Gastroesophageal sphincter (tissue), 4 donors: Measurements from ENCODE around the gene CLEC19A. TPM values are rescaled to one million over a fixed set of nuclear protein-coding genes. Genes with fewer than 3 reads are reported as not detected.
A peak's percentile ranks its signal among the peaks of the same experiment; 100 is the strongest.

Experiments
- ATAC-seq: fragments of 150-250 bp; one replicate; pipeline ENCODE4 v1.9.1; 2016; ENCODE audit warnings: mild to moderate bottlenecking, moderate library complexity
- H3K27ac ChIP-seq, 4 donors: fragments of 200-600 bp; sonication (generic) in 3 of 4; 1 replicate in 3 of 4; 2 replicates in 1 of 4; pipeline ENCODE4 v1.5.1; 2016 to 2019
- H3K27me3 ChIP-seq: fragments of 200-600 bp; sonication (generic); one replicate; pipeline ENCODE4 v1.5.1; 2019
- H3K36me3 ChIP-seq, 2 donors: fragments of 200-600 bp; sonication (generic); one replicate each; pipeline ENCODE4 v1.5.1; 2019; ENCODE audit warnings: control low read depth in 1 of 2
- H3K4me1 ChIP-seq, 3 donors: fragments of 200-600 bp; sonication (generic); 1 replicate in 2 of 3; 2 replicates in 1 of 3; pipeline ENCODE4 v1.5.1; 2016 to 2019; ENCODE audit warnings: control low read depth in 2 of 3
- H3K4me3 ChIP-seq, 2 donors: fragments of 200-600 bp; sonication (generic); one replicate each; pipeline ENCODE4 v1.5.1; 2019; ENCODE audit warnings: mild to moderate bottlenecking in 1 of 2, moderate library complexity in 1 of 2
- H3K9me3 ChIP-seq, 3 donors: fragments of 200-600 bp; sonication (generic); one replicate each; pipeline ENCODE4 v1.5.1; 2017 to 2019; ENCODE audit warnings: control low read depth in 2 of 3
- EP300 ChIP-seq: sonication (generic); formaldehyde crosslinking; IDR thresholded peaks from one replicate; pipeline ENCODE4 v1.6.1; 2017; ENCODE audit warnings: antibody characterized with exemption, mild to moderate bottlenecking
- POLR2A ChIP-seq, 2 donors: fragments of 450-650 bp; IDR thresholded peaks; one replicate each; pipeline ENCODE4 v1.6.1; 2017; ENCODE audit warnings: antibody characterized with exemption in 2 of 2, mild to moderate bottlenecking in 2 of 2, moderate library complexity in 1 of 2
- POLR2AphosphoS5 ChIP-seq: sonication (generic); formaldehyde crosslinking; IDR thresholded peaks from one replicate; pipeline ENCODE4 v1.6.1; 2017; ENCODE audit warnings: antibody characterized with exemption
- whole genome bisulfite sequencing, 2 donors: methylation state at CpG; one replicate each; pipeline ENCODE4 v1.1.5; 2018; ENCODE audit warnings: low coverage in 1 of 2; 5-methylcytosine and 5-hydroxymethylcytosine counted together
- total RNA-seq, 4 donors: library from RNA; depleted of rRNA; stranded (reverse); fragments of >200 nt; gene quantifications; one replicate each; pipeline ENCODE4 v1.1.0, GENCODE V29; 2016
- TF ChIP-seq, protein P1 (sequence below), 4 experiments: fragments of 200-600 bp in 2 of 4; fragments of 450-650 bp in 2 of 4; sonication (generic) in 1 of 4; IDR thresholded peaks; one replicate each; pipeline ENCODE4 v1.5.1; 2017 to 2019; ENCODE audit warnings: antibody characterized with exemption in 4 of 4, mild to moderate bottlenecking in 2 of 4, moderate library complexity in 2 of 4

CLEC19A gene
- total RNA-seq, 4 donors from 2014 or later = not detected

DNA sequence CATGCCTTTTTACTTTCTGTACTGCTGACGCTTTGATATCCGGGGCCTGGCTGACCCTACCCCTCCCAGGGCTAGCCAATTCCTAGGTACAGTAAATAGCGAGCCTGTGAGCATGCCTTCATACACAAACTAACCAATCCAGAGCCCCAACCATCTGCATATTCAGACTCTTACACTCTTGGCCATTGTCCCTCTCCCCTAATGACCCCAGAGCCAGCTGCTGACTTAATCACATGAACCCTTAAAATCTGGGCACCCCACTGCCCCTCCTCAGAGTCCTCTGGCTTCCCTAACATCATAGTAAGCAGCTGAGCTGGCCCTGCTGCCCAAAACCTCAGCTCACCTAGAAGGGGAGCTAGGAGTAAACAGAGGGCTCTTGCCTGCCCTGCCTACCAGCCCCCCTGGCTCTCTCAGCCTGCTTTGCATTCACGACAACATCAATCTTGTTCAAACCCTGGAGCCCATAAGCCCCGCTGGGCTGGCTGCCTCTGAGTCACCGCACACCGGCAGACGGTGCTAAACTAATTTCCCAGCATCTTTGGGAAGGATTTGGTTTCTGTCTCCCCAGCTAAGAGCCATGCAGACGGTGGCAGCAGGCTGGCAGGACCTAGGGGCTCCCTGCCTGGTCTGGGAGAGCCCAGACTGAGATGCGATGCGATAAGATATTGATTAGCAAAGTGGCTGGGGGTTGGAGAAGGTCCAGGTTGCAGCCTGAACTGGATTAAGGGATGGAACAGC, 63.2 kb downstream of the CLEC19A start:
- TF ChIP-seq POLR2AphosphoS5 (peak; percentile 31), EP300 (no peak)
- Histone ChIP-seq H3K36me3 (no peaks in the 10 kb centered on the region), H3K9me3 (no peaks in the 10 kb centered on the region), H3K4me1 (no peaks in the 10 kb centered on the region), H3K27me3 (peaks cover 11% of the 10 kb centered on the region), H3K4me3 (no peak overlapping the region), H3K27ac (no peak overlapping the region)
- 10 to 49% methylated on average over 3 to 6 of the region's 11 CpGs for WGBS, 2 donors
- no peak for ATAC-seq

DNA sequence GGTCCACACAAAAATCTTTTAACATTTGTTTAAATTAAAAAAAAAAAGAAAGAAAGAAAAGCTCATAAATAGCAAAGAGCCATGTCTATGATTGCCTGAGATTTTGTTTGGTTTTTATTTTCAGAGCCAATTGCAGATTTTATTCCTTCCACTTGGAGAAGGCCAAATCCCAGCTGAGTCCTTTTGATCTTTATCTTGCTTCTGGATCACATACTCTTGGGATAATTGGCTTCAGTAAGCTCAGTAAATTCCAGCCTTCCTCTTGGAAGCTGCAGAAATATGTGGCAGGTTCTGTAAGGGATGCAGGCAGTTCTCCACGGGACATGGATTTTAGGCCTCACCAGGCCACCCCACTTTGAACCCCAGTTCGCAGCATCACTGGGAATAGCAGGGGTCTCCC, 68.8 kb downstream of the CLEC19A start:
- TF ChIP-seq, protein P1, sequence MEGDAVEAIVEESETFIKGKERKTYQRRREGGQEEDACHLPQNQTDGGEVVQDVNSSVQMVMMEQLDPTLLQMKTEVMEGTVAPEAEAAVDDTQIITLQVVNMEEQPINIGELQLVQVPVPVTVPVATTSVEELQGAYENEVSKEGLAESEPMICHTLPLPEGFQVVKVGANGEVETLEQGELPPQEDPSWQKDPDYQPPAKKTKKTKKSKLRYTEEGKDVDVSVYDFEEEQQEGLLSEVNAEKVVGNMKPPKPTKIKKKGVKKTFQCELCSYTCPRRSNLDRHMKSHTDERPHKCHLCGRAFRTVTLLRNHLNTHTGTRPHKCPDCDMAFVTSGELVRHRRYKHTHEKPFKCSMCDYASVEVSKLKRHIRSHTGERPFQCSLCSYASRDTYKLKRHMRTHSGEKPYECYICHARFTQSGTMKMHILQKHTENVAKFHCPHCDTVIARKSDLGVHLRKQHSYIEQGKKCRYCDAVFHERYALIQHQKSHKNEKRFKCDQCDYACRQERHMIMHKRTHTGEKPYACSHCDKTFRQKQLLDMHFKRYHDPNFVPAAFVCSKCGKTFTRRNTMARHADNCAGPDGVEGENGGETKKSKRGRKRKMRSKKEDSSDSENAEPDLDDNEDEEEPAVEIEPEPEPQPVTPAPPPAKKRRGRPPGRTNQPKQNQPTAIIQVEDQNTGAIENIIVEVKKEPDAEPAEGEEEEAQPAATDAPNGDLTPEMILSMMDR (IDR thresholded peaks at IDR 0.05) = no peak
- TF ChIP-seq POLR2A (IDR thresholded peaks at IDR 0.05) (no peak), POLR2AphosphoS5 (no peak), EP300 (no peak)
- Histone ChIP-seq H3K9me3 (no peaks in the 10 kb centered on the region), H3K27ac (no peak overlapping the region), H3K4me3 (no peak overlapping the region), H3K36me3 (no peaks in the 10 kb centered on the region), H3K27me3 (peaks cover 1% of the 10 kb centered on the region), H3K4me1 (no peaks in the 10 kb centered on the region)
- 74 to 80% methylated on average over 1 to 2 of the region's 2 CpGs for WGBS, 2 donors
- no peak for ATAC-seq

DNA sequence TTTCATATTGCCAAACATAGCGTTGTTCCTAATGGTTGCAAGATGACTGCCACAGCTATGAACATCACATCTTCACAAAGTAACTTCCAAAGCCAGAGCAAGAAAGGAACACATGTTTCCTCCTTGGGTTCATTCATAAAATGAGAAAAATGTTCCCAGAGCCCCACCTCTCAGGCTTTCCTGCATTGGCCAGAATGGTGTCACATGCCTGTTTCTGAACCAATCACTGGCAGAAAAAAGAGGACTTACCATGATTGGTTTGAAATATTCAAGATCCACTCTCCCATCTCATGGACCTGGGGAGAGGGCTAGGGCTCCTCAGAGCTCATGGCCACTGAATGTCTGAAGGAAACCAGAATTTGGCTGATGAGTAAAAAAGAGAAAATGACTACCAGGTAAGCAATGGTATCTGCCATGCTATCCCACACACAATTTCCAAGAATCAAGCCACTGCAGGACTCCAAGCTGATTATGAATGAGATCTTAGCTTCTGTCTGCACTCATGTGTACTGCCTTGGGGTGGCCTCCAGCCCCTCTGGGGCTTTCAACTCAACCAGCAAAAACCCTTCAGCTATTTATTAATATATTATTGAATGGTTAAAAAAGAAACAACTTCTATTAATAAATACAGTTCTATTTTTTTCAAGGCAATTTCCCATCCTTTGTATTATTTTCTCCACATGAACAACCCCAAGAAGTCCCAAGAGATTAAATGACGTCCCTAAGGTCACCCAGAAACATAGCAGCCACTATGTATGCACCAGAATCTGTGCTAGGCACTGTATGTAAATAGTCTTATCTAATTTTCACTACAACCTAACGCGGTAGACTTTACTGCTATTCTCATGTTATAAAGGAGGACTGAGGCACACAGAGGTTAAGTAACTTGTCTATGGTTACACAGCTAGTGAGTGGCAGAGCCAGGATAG, 70.8 kb downstream of the CLEC19A start:
- no peaks in the 10 kb centered on the region for H3K4me1 ChIP-seq
- 60 to 77% methylated on average over 4 of the region's 4 CpGs for WGBS, 2 donors

GRCh38 chr16:19359556-19359955, 74.0 kb downstream of the CLEC19A start:
- Histone ChIP-seq H3K27me3 (no peaks in the 10 kb centered on the region), H3K36me3 (no peaks in the 10 kb centered on the region), H3K9me3 (no peaks in the 10 kb centered on the region), H3K27ac (no peak overlapping the region), H3K4me1 (no peaks in the 10 kb centered on the region), H3K4me3 (no peak overlapping the region)
- TF ChIP-seq, protein P1 (IDR thresholded peaks at IDR 0.05) = no peak
- TF ChIP-seq POLR2AphosphoS5 (no peak), POLR2A (IDR thresholded peaks at IDR 0.05) (no peak), EP300 (no peak)
- no peak for ATAC-seq
- WGBS, 2 donors = 87 to 93% methylated on average over 2 of the region's 2 CpGs

More for the DNA sequence above, 70.8 kb downstream of the CLEC19A start:
- H3K27ac ChIP-seq = no peak overlapping the region
- no peaks in the 10 kb centered on the region for H3K27me3 ChIP-seq
- H3K4me3 ChIP-seq = no peak overlapping the region
- TF ChIP-seq POLR2AphosphoS5 (no peak), EP300 (no peak), POLR2A (IDR thresholded peaks at IDR 0.05) (no peak)
- TF ChIP-seq, protein P1 (IDR thresholded peaks at IDR 0.05) = no peak
- H3K9me3 ChIP-seq = no peaks in the 10 kb centered on the region
- H3K36me3 ChIP-seq = no peaks in the 10 kb centered on the region
- no peak for ATAC-seq

Other genes with a start within 250 kb of the CLEC19A start
- 10 to 100 TPM; 28.9 to 37.8 (median 34.3) TPM for gene COQ7, start 218.1 kb upstream of the CLEC19A start, total RNA-seq
- 100 to 1,000 TPM in 1 of 4 donors, 10 to 100 TPM in 3; 53.9 to 115 (median 69.2) TPM for gene ITPRIPL2, start 171.8 kb upstream of the CLEC19A start, total RNA-seq
- gene SYT17, start 117.5 kb upstream of the CLEC19A start, total RNA-seq = 1 to 10 TPM; 4.2 to 9.0 (median 6.3) TPM
- 1 to 10 TPM in 1 of 4 donors, not detected in 3; 3.0 TPM for gene TMC5, start 132.2 kb downstream of the CLEC19A start, total RNA-seq
- gene GDE1, start 236.4 kb downstream of the CLEC19A start, total RNA-seq = 100 to 1,000 TPM in 2 of 4 donors, 10 to 100 TPM in 2; 80.9 to 143 (median 108) TPM
- gene CCP110, start 238.2 kb downstream of the CLEC19A start, total RNA-seq = 10 to 100 TPM; 15.9 to 19.1 (median 17.5) TPM